Caco-2 (cell line): ENCODE data around the gene NUP88. TPM values are rescaled to one million over a fixed set of nuclear protein-coding genes. Genes with fewer than 3 reads are reported as not detected.

ENCODE experiments used
- BruUV-seq: library from RNA; stranded (reverse); fragments of 400-500 nt; replicated peaks from 2 replicates; lab custom pipeline; 2021; lab: Mats Ljungman, UMichigan
- CTCF ChIA-PET: fragments of 300-600 bp; sonication (Branson Sonifier 250); formaldehyde crosslinking; loops from one replicate; lab custom pipeline; 2022; ENCODE audit warnings: antibody characterized with exemption; lab: Charles Lee
- POLR2A ChIA-PET: fragments of 300-600 bp; sonication (Branson Sonifier 250); formaldehyde crosslinking; loops from one replicate; lab custom pipeline; 2022; ENCODE audit warnings: antibody characterized with exemption; lab: Charles Lee
- DNase-seq, 2 experiments: peaks; one replicate each; pipeline versions ENCODE4 v3.0.0 to v3.0.0-alpha.2; 2020 to 2022
- H3K27me3 ChIP-seq: replicated peaks from 2 replicates; pipeline ENCODE4 v1.6.0; 2011; ENCODE audit warnings: low read length; ENCODE audit not compliant: control insufficient read depth, insufficient read depth
- H3K36me3 ChIP-seq: 2 replicates; pipeline ENCODE4 v1.5.1; 2011; ENCODE audit warnings: low read length; ENCODE audit not compliant: control insufficient read depth, insufficient read depth
- H3K4me1 ChIP-seq: fragments of 250-450 bp; sonication (Bioruptor Pico); 2 replicates; pipeline ENCODE4 v1.5.1; 2020; ENCODE audit warnings: mild to moderate bottlenecking
- H3K4me3 ChIP-seq: 2 replicates; pipeline ENCODE4 v1.5.1; 2011; ENCODE audit warnings: low read depth, mild to moderate bottlenecking, control low read depth, low read length
- H3K9me3 ChIP-seq: fragments of 250-450 bp; sonication (Bioruptor Pico); 2 replicates; pipeline ENCODE4 v1.5.1; 2020; ENCODE audit warnings: mild to moderate bottlenecking, moderate library complexity
- H3K27ac Mint-ChIP-seq: one replicate; pipeline ENCODE4 v1.8.0; 2022; ENCODE audit warnings: mixed read lengths; ENCODE audit not compliant: unreplicated experiment
- H3K27me3 Mint-ChIP-seq: one replicate; pipeline ENCODE4 v1.8.0; 2022; ENCODE audit warnings: mixed read lengths; ENCODE audit not compliant: insufficient read depth, unreplicated experiment
- H3K36me3 Mint-ChIP-seq: one replicate; pipeline ENCODE4 v1.8.0; 2022; ENCODE audit warnings: mild to moderate bottlenecking, mixed read lengths; ENCODE audit not compliant: insufficient read depth, unreplicated experiment
- H3K4me1 Mint-ChIP-seq: one replicate; pipeline ENCODE4 v1.8.0; 2022; ENCODE audit warnings: low read depth, mixed read lengths; ENCODE audit not compliant: unreplicated experiment
- H3K4me3 Mint-ChIP-seq: one replicate; pipeline ENCODE4 v1.8.0; 2022; ENCODE audit warnings: mild to moderate bottlenecking, moderate library complexity, mixed read lengths; ENCODE audit not compliant: unreplicated experiment
- H3K9me3 Mint-ChIP-seq: one replicate; pipeline ENCODE4 v1.8.0; 2022; ENCODE audit warnings: mixed read lengths; ENCODE audit not compliant: unreplicated experiment
- CTCF ChIP-seq, 2 experiments: fragments of 200-600 bp in 1 of 2; IDR thresholded peaks; 1 replicate in 1 of 2; 2 replicates in 1 of 2; pipeline versions ENCODE4 v1.5.1 to v1.8.0; 2011 to 2022; ENCODE audit warnings: antibody characterized with exemption in 1 of 2, control low read depth in 1 of 2, inconsistent platforms in 1 of 2, low read depth in 1 of 2, low read length in 1 of 2, mild to moderate bottlenecking in 1 of 2, moderate library complexity in 1 of 2; ENCODE audit not compliant: insufficient read depth in 1 of 2, severe bottlenecking in 1 of 2, unreplicated experiment in 1 of 2
- intact Hi-C: fragments of 100-400 bp; cut with micrococcal nuclease; formaldehyde crosslinking; loops from one replicate; pipeline ENCODE4 v1.10.0; 2022; ENCODE audit not compliant: unreplicated experiment
- total RNA-seq: library from RNA; stranded (reverse); gene quantifications from 2 replicates; pipeline ENCODE4 v1.2.3, GENCODE V29; 2022

Gene NUP88
- total RNA-seq, 1 experiment from 2014 or later, result 52.3 TPM

GRCh38 chr17:5365831-5366230, 53.6 kb downstream of the NUP88 start:
- intact Hi-C loops, result no loop called here
- H3K9me3 ChIP-seq, result no peaks in the 10 kb centered on the region
- Mint-ChIP-seq H3K4me1 (no peaks in the 10 kb centered on the region), H3K4me3 (no peak overlapping the region), H3K36me3 (peaks cover 23% of the 10 kb centered on the region), H3K9me3 (no peaks in the 10 kb centered on the region), H3K27me3 (no peaks in the 10 kb centered on the region), H3K27ac (no peak overlapping the region)
- no TSS peak for BruUV-seq
- H3K27me3 ChIP-seq, result no peaks in the 10 kb centered on the region
- CTCF ChIA-PET, result no interaction called here
- TF ChIP-seq CTCF (IDR thresholded peaks at IDR 0.05; ENCODE audit: insufficient read depth in 1 of 2, low read depth in 1 of 2, low read length in 1 of 2, severe bottlenecking in 1 of 2, unreplicated experiment in 1 of 2), result no peak
- POLR2A ChIA-PET, result no interaction called here
- no peaks in the 10 kb centered on the region for H3K36me3 ChIP-seq
- no peaks in the 10 kb centered on the region for H3K4me1 ChIP-seq
- DNase-seq, result no peak
- H3K4me3 ChIP-seq, result no peak overlapping the region

GRCh38 chr17:5364696-5365095, 54.8 kb downstream of the NUP88 start:
- no TSS peak for BruUV-seq

GRCh38 chr17:5364156-5364555, 55.3 kb downstream of the NUP88 start:
- no peak for DNase-seq
- TF ChIP-seq CTCF (IDR thresholded peaks at IDR 0.05; ENCODE audit: insufficient read depth in 1 of 2, low read depth in 1 of 2, low read length in 1 of 2, severe bottlenecking in 1 of 2, unreplicated experiment in 1 of 2), result no peak
- H3K27me3 Mint-ChIP-seq, result no peaks in the 10 kb centered on the region
- H3K4me3 ChIP-seq, result no peak overlapping the region
- no peaks in the 10 kb centered on the region for H3K9me3 Mint-ChIP-seq
- H3K27me3 ChIP-seq, result no peaks in the 10 kb centered on the region
- ChIA-PET CTCF (no interaction called here), POLR2A (no interaction called here)
- H3K36me3 Mint-ChIP-seq, result peaks cover 12% of the 10 kb centered on the region
- intact Hi-C loops, result no loop called here
- H3K4me1 ChIP-seq, result no peaks in the 10 kb centered on the region
- no TSS peak for BruUV-seq
- H3K4me3 Mint-ChIP-seq, result no peak overlapping the region
- no peaks in the 10 kb centered on the region for H3K36me3 ChIP-seq
- no peaks in the 10 kb centered on the region for H3K4me1 Mint-ChIP-seq
- H3K9me3 ChIP-seq, result no peaks in the 10 kb centered on the region
- no peak overlapping the region for H3K27ac Mint-ChIP-seq

More at GRCh38 chr17:5364696-5365095, 54.8 kb downstream of the NUP88 start:
- DNase-seq, result no peak
- Mint-ChIP-seq H3K4me1 (no peaks in the 10 kb centered on the region), H3K27me3 (no peaks in the 10 kb centered on the region), H3K9me3 (no peaks in the 10 kb centered on the region), H3K27ac (no peak overlapping the region), H3K36me3 (peaks cover 17% of the 10 kb centered on the region), H3K4me3 (no peak overlapping the region)
- POLR2A ChIA-PET, result no interaction called here
- Histone ChIP-seq H3K4me1 (no peaks in the 10 kb centered on the region), H3K4me3 (no peak overlapping the region), H3K9me3 (no peaks in the 10 kb centered on the region), H3K27me3 (no peaks in the 10 kb centered on the region), H3K36me3 (no peaks in the 10 kb centered on the region)
- TF ChIP-seq CTCF (IDR thresholded peaks at IDR 0.05; ENCODE audit: insufficient read depth in 1 of 2, low read depth in 1 of 2, low read length in 1 of 2, severe bottlenecking in 1 of 2, unreplicated experiment in 1 of 2), result no peak
- intact Hi-C loops, result no loop called here
- CTCF ChIA-PET, result no interaction called here
